ENCODE data around the gene C1S.

Gene C1S

DNA sequence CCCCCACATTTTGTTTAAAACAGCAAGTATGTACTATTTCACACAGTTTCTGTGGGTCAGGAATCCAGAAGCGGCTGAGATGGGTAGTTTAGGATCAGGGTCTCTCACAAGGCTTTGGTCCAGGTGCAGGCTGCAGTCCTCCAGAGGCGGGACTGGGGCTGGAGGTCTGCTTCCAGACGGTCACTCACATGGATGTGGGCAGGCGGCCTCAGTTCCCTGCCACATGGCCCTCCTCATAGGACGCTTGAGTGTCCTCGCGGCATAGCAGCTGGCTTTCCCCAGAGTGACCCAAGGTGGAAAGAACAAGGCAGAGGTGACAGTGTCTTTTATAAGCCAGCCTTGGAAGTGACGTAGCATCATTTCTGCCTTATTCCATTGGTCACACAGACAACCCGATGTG is 56.4 kb downstream of the C1S start:
- TF ChIP-seq, protein P1, sequence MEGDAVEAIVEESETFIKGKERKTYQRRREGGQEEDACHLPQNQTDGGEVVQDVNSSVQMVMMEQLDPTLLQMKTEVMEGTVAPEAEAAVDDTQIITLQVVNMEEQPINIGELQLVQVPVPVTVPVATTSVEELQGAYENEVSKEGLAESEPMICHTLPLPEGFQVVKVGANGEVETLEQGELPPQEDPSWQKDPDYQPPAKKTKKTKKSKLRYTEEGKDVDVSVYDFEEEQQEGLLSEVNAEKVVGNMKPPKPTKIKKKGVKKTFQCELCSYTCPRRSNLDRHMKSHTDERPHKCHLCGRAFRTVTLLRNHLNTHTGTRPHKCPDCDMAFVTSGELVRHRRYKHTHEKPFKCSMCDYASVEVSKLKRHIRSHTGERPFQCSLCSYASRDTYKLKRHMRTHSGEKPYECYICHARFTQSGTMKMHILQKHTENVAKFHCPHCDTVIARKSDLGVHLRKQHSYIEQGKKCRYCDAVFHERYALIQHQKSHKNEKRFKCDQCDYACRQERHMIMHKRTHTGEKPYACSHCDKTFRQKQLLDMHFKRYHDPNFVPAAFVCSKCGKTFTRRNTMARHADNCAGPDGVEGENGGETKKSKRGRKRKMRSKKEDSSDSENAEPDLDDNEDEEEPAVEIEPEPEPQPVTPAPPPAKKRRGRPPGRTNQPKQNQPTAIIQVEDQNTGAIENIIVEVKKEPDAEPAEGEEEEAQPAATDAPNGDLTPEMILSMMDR (IDR thresholded peaks at IDR 0.05; ENCODE audit: low read depth, low read length, missing control alignments) = no peak
- in situ Hi-C loops (cut with HindIII; ENCODE audit: low sequenced_read_pairs) = no loop called here
- no peak for DNase-seq (ENCODE audit: low read depth)
- no peak overlapping the region for H3K4me3 ChIP-seq (ENCODE audit: low read depth, low read length)

GRCh38 chr12:7117670-7118069 is 57.2 kb downstream of the C1S start:
- no peak overlapping the region for H3K4me3 ChIP-seq (ENCODE audit: low read depth, low read length)
- TF ChIP-seq, protein P1 (IDR thresholded peaks at IDR 0.05; ENCODE audit: low read depth, low read length, missing control alignments) = no peak
- in situ Hi-C loops (cut with HindIII; ENCODE audit: low sequenced_read_pairs) = no loop called here
- no peak for DNase-seq (ENCODE audit: low read depth)

DNA sequence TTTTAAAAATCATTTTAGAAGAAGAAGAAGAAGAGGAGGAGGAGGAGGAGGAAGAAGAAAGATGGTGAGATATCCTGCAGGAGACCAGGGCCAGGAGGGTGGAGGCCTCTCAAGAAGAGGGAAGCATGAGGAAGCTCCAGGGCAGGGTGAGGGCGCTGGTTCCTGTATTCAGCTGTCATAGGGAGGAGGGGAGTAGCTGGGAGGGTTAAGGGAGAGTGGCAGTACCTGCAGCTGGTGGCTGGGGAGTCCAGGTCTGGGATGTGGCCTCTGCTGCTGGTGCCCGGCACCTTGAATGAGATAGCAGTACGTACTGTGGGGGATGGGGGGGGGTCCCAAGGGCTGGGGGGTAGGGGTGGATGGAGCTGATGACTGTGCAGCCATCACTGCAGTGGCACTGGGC is 58.4 kb downstream of the C1S start:
- H3K4me3 ChIP-seq (ENCODE audit: low read depth, low read length) = no peak overlapping the region
- no peak for DNase-seq (ENCODE audit: low read depth)
- TF ChIP-seq, protein P1 (IDR thresholded peaks at IDR 0.05; ENCODE audit: low read depth, low read length, missing control alignments) = no peak
- in situ Hi-C loops (cut with HindIII; ENCODE audit: low sequenced_read_pairs) = no loop called here

GRCh38 chr12:7120166-7120565 is 59.6 kb downstream of the C1S start:
- in situ Hi-C loops (cut with HindIII; ENCODE audit: low sequenced_read_pairs) = no loop called here
- DNase-seq (ENCODE audit: low read depth) = no peak
- no peak overlapping the region for H3K4me3 ChIP-seq (ENCODE audit: low read depth, low read length)
- TF ChIP-seq, protein P1 (IDR thresholded peaks at IDR 0.05; ENCODE audit: low read depth, low read length, missing control alignments) = no peak

Data from astrocyte of the cerebellum (primary cell).